Smooth muscle cell (in vitro differentiated cells): Measurements from ENCODE around the gene FKBP1B. TPM values are rescaled to one million over a fixed set of nuclear protein-coding genes. Genes with fewer than 3 reads are reported as not detected.

Experiments
- DNase-seq: peaks from one replicate; lab custom pipeline; 2025; ENCODE audit not compliant: unreplicated experiment; lab: John Stamatoyannopoulos, UW
- H2AFZ ChIP-seq: fragments of 200-600 bp; sonication (generic); 2 replicates; pipeline ENCODE4 v1.6.0; 2016; ENCODE audit warnings: antibody characterized with exemption, low read depth, mild to moderate bottlenecking
- H3F3A ChIP-seq: fragments of 200-600 bp; sonication (generic); 2 replicates; pipeline ENCODE4 v1.6.0; 2017; ENCODE audit warnings: antibody characterized with exemption, low read depth
- H3K27ac ChIP-seq: fragments of 200-600 bp; sonication (generic); 2 replicates; pipeline ENCODE4 v1.5.1; 2016; ENCODE audit warnings: low read depth, mild to moderate bottlenecking
- H3K27me3 ChIP-seq: fragments of 200-600 bp; sonication (generic); 2 replicates; pipeline ENCODE4 v1.6.1; 2016; ENCODE audit warnings: low read depth, mild to moderate bottlenecking
- H3K36me3 ChIP-seq: fragments of 200-600 bp; sonication (generic); 2 replicates; pipeline ENCODE4 v1.5.1; 2016; ENCODE audit warnings: low read depth
- H3K4me1 ChIP-seq: fragments of 200-600 bp; sonication (generic); 2 replicates; pipeline ENCODE4 v1.5.1; 2016; ENCODE audit warnings: low read depth
- H3K4me2 ChIP-seq: fragments of 200-600 bp; sonication (generic); 2 replicates; pipeline ENCODE4 v1.6.0; 2016; ENCODE audit warnings: mild to moderate bottlenecking
- H3K4me3 ChIP-seq: fragments of 200-600 bp; sonication (generic); 2 replicates; pipeline ENCODE4 v1.5.1; 2016; ENCODE audit warnings: mild to moderate bottlenecking
- H3K79me2 ChIP-seq: fragments of 200-600 bp; sonication (generic); 2 replicates; pipeline ENCODE4 v1.6.0; 2016; ENCODE audit warnings: low read depth, mild to moderate bottlenecking
- H3K9ac ChIP-seq: fragments of 200-600 bp; sonication (generic); 2 replicates; pipeline ENCODE4 v1.6.0; 2016; ENCODE audit warnings: low read depth
- H3K9me3 ChIP-seq: fragments of 200-600 bp; sonication (generic); replicated peaks from 2 replicates; pipeline ENCODE4 v1.5.1; 2016; ENCODE audit warnings: low read depth
- H4K20me1 ChIP-seq: fragments of 200-600 bp; sonication (generic); 2 replicates; pipeline ENCODE4 v1.6.0; 2016; ENCODE audit warnings: low read depth
- WGBS: methylation state at CpG from one replicate; pipeline ENCODE4 v1.1.7; 2016; ENCODE audit warnings: low lambda C conversion rate; 5-methylcytosine and 5-hydroxymethylcytosine counted together
- polyA plus RNA-seq: library from polyadenylated mRNA; unstranded; fragments of >200 nt; fragmentation: Nextera tagmentation; extraction: Ambion mirVana; gene quantifications from 2 replicates; pipeline ENCODE4 v1.2.1, GENCODE V29; 2016
- total RNA-seq: library from RNA; depleted of rRNA; stranded (reverse); fragments of >200 nt; gene quantifications from 2 replicates; pipeline ENCODE4 v1.2.3, GENCODE V29; 2014
- TF ChIP-seq, protein P1 (sequence below): fragments of 200-600 bp; sonication (generic); IDR thresholded peaks from 2 replicates; pipeline ENCODE4 v1.5.1; 2017; ENCODE audit warnings: borderline replicate concordance, mild to moderate bottlenecking, antibody characterized with exemption; ENCODE audit not compliant: insufficient read depth, poor library complexity, severe bottlenecking

FKBP1B gene
- total and polyA plus RNA-seq, 2 experiments from 2014 or later: 17.5 to 26.3 TPM

- H3K9me3 ChIP-seq: no peaks in the 10 kb centered on the region
- TF ChIP-seq, protein P1, sequence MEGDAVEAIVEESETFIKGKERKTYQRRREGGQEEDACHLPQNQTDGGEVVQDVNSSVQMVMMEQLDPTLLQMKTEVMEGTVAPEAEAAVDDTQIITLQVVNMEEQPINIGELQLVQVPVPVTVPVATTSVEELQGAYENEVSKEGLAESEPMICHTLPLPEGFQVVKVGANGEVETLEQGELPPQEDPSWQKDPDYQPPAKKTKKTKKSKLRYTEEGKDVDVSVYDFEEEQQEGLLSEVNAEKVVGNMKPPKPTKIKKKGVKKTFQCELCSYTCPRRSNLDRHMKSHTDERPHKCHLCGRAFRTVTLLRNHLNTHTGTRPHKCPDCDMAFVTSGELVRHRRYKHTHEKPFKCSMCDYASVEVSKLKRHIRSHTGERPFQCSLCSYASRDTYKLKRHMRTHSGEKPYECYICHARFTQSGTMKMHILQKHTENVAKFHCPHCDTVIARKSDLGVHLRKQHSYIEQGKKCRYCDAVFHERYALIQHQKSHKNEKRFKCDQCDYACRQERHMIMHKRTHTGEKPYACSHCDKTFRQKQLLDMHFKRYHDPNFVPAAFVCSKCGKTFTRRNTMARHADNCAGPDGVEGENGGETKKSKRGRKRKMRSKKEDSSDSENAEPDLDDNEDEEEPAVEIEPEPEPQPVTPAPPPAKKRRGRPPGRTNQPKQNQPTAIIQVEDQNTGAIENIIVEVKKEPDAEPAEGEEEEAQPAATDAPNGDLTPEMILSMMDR: no peak
- H3F3A ChIP-seq: no peaks in the 10 kb centered on the region
- no peak overlapping the region for H2AFZ ChIP-seq
- H3K27me3 ChIP-seq: no peaks in the 10 kb centered on the region
- H4K20me1 ChIP-seq: no peaks in the 10 kb centered on the region
- no peaks in the 10 kb centered on the region for H3K4me1 ChIP-seq
- WGBS: 94% methylated on average over 4 of the region's 4 CpGs
- H3K79me2 ChIP-seq: no peaks in the 10 kb centered on the region
- H3K27ac ChIP-seq: no peak overlapping the region
- H3K4me2 ChIP-seq: no peak overlapping the region
- H3K4me3 ChIP-seq: no peak overlapping the region
- no peaks in the 10 kb centered on the region for H3K36me3 ChIP-seq
- DNase-seq: no peak
- H3K9ac ChIP-seq: no peak overlapping the region
Observed at GRCh38 chr2:24020244-24020643, 29.3 kb upstream of the FKBP1B start.

- no peak overlapping the region for H3K4me3 ChIP-seq
- no peak overlapping the region for H2AFZ ChIP-seq
- no peaks in the 10 kb centered on the region for H3F3A ChIP-seq
- DNase-seq: no peak
- TF ChIP-seq, protein P1: no peak
- WGBS: 73% methylated on average over 18 of the region's 19 CpGs
- H3K36me3 ChIP-seq: no peaks in the 10 kb centered on the region
- no peaks in the 10 kb centered on the region for H3K27me3 ChIP-seq
- H3K27ac ChIP-seq: no peak overlapping the region
- no peak overlapping the region for H3K9ac ChIP-seq
- H4K20me1 ChIP-seq: no peaks in the 10 kb centered on the region
- no peaks in the 10 kb centered on the region for H3K9me3 ChIP-seq
- no peak overlapping the region for H3K4me2 ChIP-seq
- no peaks in the 10 kb centered on the region for H3K79me2 ChIP-seq
- H3K4me1 ChIP-seq: peaks cover under 1% of the 10 kb centered on the region
Observed at GRCh38 chr2:24021122-24021998, 28.2 kb upstream of the FKBP1B start.

GRCh38 chr2:24022324-24022974 lies 27.1 kb upstream of the FKBP1B start:
- Histone ChIP-seq H3K4me2 (no peak overlapping the region), H3F3A (no peaks in the 10 kb centered on the region), H2AFZ (no peak overlapping the region), H3K36me3 (no peaks in the 10 kb centered on the region), H3K9me3 (no peaks in the 10 kb centered on the region), H3K9ac (no peak overlapping the region), H3K4me3 (no peak overlapping the region), H3K27me3 (no peaks in the 10 kb centered on the region), H3K4me1 (peaks cover 5% of the 10 kb centered on the region), H4K20me1 (no peaks in the 10 kb centered on the region), H3K79me2 (no peaks in the 10 kb centered on the region), H3K27ac (no peak overlapping the region)
- TF ChIP-seq, protein P1: no peak
- no peak for DNase-seq
- 93% methylated on average over 14 of the region's 14 CpGs for WGBS
